Adrenal gland (tissue), 5 donors: ENCODE measurements around the gene MYO1B.

ENCODE experiments used
- POLR2A ChIP-seq, 2 donors: fragments of 450-650 bp; IDR thresholded peaks; one replicate each; pipeline ENCODE4 v1.6.1; 2017; ENCODE audit warnings: antibody characterized with exemption in 2 of 2, mild to moderate bottlenecking in 2 of 2, moderate library complexity in 1 of 2
- TF ChIP-seq, protein P1 (sequence below), 6 experiments: fragments of 450-650 bp in 4 of 6; fragments of 200-600 bp in 2 of 6; sonication (generic) in 1 of 6; IDR thresholded peaks; 1 replicate in 5 of 6; 2 replicates in 1 of 6; pipeline versions ENCODE4 v1.5.1 to v1.8.0; 2016 to 2021; ENCODE audit warnings: antibody characterized with exemption in 6 of 6, mild to moderate bottlenecking in 2 of 6, moderate library complexity in 1 of 6
- donor health status: DM: no; HTN: no; CAD: no.

DNA sequence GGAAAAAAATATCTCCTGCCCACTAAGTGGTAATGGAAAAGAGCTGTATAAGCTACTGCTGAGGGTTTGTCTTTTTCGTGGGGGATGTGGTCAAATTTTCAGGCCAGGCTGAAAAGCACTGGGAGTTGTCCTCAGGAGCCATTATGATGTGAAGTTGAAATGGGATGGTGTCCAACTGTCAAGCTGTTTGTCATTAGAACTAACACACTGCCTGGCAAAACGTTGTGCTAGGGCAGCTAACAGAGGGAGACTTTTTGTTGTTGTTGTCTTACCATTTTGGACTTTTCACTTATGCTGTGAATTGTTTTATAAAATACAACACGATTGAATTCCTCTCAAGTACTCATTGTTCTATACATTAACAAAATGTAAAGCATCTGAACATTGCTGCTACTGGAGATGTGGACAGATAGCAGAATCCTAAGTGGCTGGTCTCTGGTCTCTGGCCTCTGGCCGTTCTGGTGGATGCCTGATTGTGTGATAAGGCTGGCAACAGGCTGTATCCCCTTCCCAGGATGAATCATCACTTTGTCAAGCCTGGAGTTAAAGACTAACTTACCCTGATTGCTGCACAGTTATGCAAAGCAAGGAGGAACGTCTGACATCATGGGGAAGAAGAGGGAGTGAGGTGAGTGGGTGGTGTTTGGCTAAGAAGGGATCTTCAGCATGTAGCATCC, 2.3 kb downstream of the MYO1B start:
- TF ChIP-seq, protein P1, sequence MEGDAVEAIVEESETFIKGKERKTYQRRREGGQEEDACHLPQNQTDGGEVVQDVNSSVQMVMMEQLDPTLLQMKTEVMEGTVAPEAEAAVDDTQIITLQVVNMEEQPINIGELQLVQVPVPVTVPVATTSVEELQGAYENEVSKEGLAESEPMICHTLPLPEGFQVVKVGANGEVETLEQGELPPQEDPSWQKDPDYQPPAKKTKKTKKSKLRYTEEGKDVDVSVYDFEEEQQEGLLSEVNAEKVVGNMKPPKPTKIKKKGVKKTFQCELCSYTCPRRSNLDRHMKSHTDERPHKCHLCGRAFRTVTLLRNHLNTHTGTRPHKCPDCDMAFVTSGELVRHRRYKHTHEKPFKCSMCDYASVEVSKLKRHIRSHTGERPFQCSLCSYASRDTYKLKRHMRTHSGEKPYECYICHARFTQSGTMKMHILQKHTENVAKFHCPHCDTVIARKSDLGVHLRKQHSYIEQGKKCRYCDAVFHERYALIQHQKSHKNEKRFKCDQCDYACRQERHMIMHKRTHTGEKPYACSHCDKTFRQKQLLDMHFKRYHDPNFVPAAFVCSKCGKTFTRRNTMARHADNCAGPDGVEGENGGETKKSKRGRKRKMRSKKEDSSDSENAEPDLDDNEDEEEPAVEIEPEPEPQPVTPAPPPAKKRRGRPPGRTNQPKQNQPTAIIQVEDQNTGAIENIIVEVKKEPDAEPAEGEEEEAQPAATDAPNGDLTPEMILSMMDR (IDR thresholded peaks at IDR 0.05): no peak
- no peak for TF ChIP-seq POLR2A (IDR thresholded peaks at IDR 0.05)
